Measurements from ENCODE around the gene VAV2.

Gene VAV2

DNA sequence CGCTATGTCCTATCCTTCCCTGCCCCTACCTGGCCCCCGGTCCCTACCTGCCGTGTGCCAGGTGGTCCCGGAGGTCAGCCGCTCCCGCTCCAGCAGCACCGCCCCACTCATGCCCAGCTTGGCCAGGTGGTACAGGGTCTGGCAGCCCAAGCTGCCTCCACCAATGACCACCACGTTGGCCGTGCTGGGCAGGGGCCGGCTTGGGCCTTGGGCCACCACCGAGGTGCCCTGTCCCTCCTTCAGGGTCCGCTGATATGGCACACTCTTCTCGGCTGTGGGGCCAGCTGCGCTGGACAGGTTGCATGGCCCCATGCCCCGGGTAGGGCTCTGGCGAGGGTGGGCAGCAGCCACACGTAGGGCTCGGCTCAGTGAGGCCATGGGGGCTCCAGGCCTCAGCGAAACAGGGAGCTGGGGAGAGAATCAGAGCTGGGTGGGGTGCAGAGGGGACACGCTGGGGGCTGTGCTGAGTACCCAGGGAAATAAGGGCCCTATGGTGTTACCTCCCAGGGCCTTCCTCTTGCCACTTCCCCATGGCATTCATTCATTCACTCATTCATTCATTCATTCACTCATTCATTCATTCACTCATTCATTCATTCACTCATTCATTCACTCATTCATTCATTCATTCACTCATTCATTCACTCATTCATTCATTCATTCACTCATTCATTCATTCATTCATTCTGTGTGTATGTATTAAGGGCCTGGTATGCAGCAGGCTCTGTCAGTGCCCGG lies 258.2 kb downstream of the VAV2 start:
- in situ Hi-C loops (cut with MboI; ENCODE audit: low pct_unique_long_range_greater_than_20kb, low sequenced_read_pairs, unreplicated experiment) = loop anchor here (25.0 kb wide), 1 partner anchor 197 kb away; the partner anchor contains the start of gene ADAMTSL2
- no peak for TF ChIP-seq CTCF (IDR thresholded peaks at IDR 0.05; ENCODE audit: extremely low read depth, insufficient read depth, missing control alignments)
- DNase-seq (ENCODE audit: low spot score) = no peak

DNA sequence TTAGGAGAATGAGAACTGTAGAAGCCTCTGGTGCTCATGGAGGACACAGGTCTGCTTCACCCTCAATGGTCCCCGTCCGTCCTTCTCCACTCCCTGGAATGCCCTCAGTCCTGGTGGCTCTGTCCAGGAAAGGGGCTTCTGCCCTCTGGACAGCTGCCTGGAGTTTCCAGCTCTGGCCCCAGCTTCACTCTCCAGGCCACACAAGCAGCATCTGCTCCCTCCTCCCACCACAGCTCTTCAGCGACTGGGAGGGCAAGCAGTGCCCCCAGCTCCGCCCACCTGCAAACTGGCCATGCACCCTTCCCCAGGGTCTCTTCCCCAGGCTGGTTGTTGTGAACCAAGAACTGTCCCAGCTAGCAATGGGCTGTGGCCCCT lies 258.7 kb downstream of the VAV2 start:
- in situ Hi-C loops (cut with MboI; ENCODE audit: low pct_unique_long_range_greater_than_20kb, low sequenced_read_pairs, unreplicated experiment) = loop anchor here (25.0 kb wide), 1 partner anchor 196 kb away; the partner anchor contains the start of gene ADAMTSL2
- DNase-seq (ENCODE audit: low spot score) = no peak
- no peak for TF ChIP-seq CTCF (IDR thresholded peaks at IDR 0.05; ENCODE audit: extremely low read depth, insufficient read depth, missing control alignments)

DNA sequence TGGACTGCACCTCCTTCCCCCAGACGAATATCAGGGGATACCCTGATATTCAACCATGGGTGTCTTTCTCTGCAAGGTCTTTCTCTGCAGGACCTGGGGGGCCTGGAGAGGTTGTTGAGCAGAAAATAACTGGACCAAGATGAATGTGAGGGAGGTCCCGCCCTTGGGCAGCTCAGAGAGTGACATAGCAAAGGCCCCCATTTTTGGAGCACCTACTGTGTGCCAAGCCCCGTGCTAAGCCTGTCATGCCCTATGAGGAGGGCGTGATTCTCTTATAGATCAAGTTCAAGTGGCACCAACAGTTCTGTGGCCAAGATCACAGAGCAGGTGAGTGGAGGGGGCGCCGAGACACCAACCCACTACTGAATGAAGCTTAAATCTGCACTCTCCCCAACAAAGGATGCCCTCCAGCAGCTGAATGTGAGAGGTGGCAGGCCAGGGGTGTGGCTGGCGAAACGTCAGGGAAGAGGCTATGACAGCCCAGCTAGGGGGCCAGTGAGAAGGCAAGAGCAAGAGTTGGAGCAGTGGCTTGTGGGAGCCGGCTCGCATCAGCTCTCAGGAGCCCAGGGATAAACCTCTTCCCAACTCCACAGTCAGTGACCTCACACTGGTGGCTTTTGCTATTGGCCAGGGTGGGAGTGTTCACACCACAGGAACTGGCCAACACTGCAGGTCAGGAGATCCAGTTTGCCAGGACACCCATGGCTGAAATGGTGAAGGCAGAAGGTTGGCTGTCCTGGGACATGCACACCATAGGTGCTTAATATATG lies 259.3 kb downstream of the VAV2 start:
- in situ Hi-C loops (cut with MboI; ENCODE audit: low pct_unique_long_range_greater_than_20kb, low sequenced_read_pairs, unreplicated experiment) = loop anchor here (25.0 kb wide), 1 partner anchor 196 kb away; the partner anchor contains the start of gene ADAMTSL2
- no peak for TF ChIP-seq CTCF (IDR thresholded peaks at IDR 0.05; ENCODE audit: extremely low read depth, insufficient read depth, missing control alignments)
- no peak for DNase-seq (ENCODE audit: low spot score)

- TF ChIP-seq CTCF (IDR thresholded peaks at IDR 0.05; ENCODE audit: extremely low read depth, insufficient read depth, missing control alignments) = no peak
- in situ Hi-C loops (cut with MboI; ENCODE audit: low pct_unique_long_range_greater_than_20kb, low sequenced_read_pairs, unreplicated experiment) = loop anchor here (25.0 kb wide), 1 partner anchor 195 kb away; the partner anchor contains the start of gene ADAMTSL2
- no peak for DNase-seq (ENCODE audit: low spot score)
Observed at GRCh38 chr9:133731876-133732638, 260.1 kb downstream of the VAV2 start.

GRCh38 chr9:133730994-133731715 lies 261.0 kb downstream of the VAV2 start:
- TF ChIP-seq CTCF (IDR thresholded peaks at IDR 0.05; ENCODE audit: extremely low read depth, insufficient read depth, missing control alignments) = no peak
- in situ Hi-C loops (cut with MboI; ENCODE audit: low pct_unique_long_range_greater_than_20kb, low sequenced_read_pairs, unreplicated experiment) = loop anchor here (25.0 kb wide), 1 partner anchor 194 kb away; the partner anchor contains the start of gene ADAMTSL2
- no peak for DNase-seq (ENCODE audit: low spot score)

All from GM13977 (cell line).